Measurements from ENCODE around the gene SYNGR1. TPM values are rescaled to one million over a fixed set of nuclear protein-coding genes. Genes with fewer than 3 reads are reported as not detected.
A peak's percentile ranks its signal among the peaks of the same experiment; 100 is the strongest.
"Not testable (repeated sequence)": the region's sequence is repeated elsewhere in the genome, so short reads cannot be mapped to it uniquely, and the experiment has no call there.

The SYNGR1 gene
- polyA plus RNA-seq, 2 donors: 32.5 to 39.8 TPM

- 94 to 100% methylated on average over 1 of the region's 1 CpG for whole genome bisulfite sequencing, 2 donors
- H3K27me3 ChIP-seq (ENCODE audit: control insufficient read depth in 1 of 2, insufficient read depth in 2 of 2, low read length in 2 of 2); H3K27ac ChIP-seq (ENCODE audit: low read depth in 2 of 2, low read length in 1 of 2); H3K4me1 ChIP-seq (ENCODE audit: control insufficient read depth in 2 of 2, insufficient read depth in 2 of 2, low read length in 1 of 2); H3K4me3 ChIP-seq (ENCODE audit: low read depth in 1 of 2, low read length in 2 of 2); H3K36me3 ChIP-seq (ENCODE audit: control insufficient read depth in 2 of 2, insufficient read depth in 2 of 2, low read length in 1 of 2); H3K9me3 ChIP-seq (ENCODE audit: control insufficient read depth in 2 of 2, insufficient read depth in 1 of 2, low read depth in 1 of 2, low read length in 1 of 2): not testable (repeated sequence)
These were observed 19.2 kb upstream of the SYNGR1 start for GRCh38 chr22:39330553-39330952.

GRCh38 chr22:39332441-39333064, 17.2 kb upstream of the SYNGR1 start:
- H3K27ac ChIP-seq (ENCODE audit: low read depth in 2 of 2, low read length in 1 of 2): no peak overlapping the region

GRCh38 chr22:39336411-39336810, 13.4 kb upstream of the SYNGR1 start:
- WGBS, 2 donors: 84 to 91% methylated on average over 5 of the region's 5 CpGs
- no peaks in the 10 kb centered on the region for H3K36me3 ChIP-seq (ENCODE audit: control insufficient read depth in 2 of 2, insufficient read depth in 2 of 2, low read length in 1 of 2)
- no peak overlapping the region for H3K27ac ChIP-seq (ENCODE audit: low read depth in 2 of 2, low read length in 1 of 2)
- H3K4me1 ChIP-seq (ENCODE audit: control insufficient read depth in 2 of 2, insufficient read depth in 2 of 2, low read length in 1 of 2): no peaks in the 10 kb centered on the region
- no peaks in the 10 kb centered on the region for H3K9me3 ChIP-seq (ENCODE audit: control insufficient read depth in 2 of 2, insufficient read depth in 1 of 2, low read depth in 1 of 2, low read length in 1 of 2)
- H3K27me3 ChIP-seq (ENCODE audit: control insufficient read depth in 1 of 2, insufficient read depth in 2 of 2, low read length in 2 of 2): no peaks in the 10 kb centered on the region
- no peak overlapping the region for H3K4me3 ChIP-seq (ENCODE audit: low read depth in 1 of 2, low read length in 2 of 2)

More at GRCh38 chr22:39332441-39333064, 17.2 kb upstream of the SYNGR1 start:
- WGBS, 2 donors: 42 to 71% methylated on average over 5 of the region's 5 CpGs
- Histone ChIP-seq H3K36me3 (ENCODE audit: control insufficient read depth in 2 of 2, insufficient read depth in 2 of 2, low read length in 1 of 2) (no peaks in the 10 kb centered on the region), H3K4me3 (ENCODE audit: low read depth in 1 of 2, low read length in 2 of 2) (no peak overlapping the region), H3K4me1 (ENCODE audit: control insufficient read depth in 2 of 2, insufficient read depth in 2 of 2, low read length in 1 of 2) (no peaks in the 10 kb centered on the region), H3K9me3 (ENCODE audit: control insufficient read depth in 2 of 2, insufficient read depth in 1 of 2, low read depth in 1 of 2, low read length in 1 of 2) (no peaks in the 10 kb centered on the region), H3K27me3 (ENCODE audit: control insufficient read depth in 1 of 2, insufficient read depth in 2 of 2, low read length in 2 of 2) (no peaks in the 10 kb centered on the region)

GRCh38 chr22:39339775-39340174, 10.0 kb upstream of the SYNGR1 start:
- not testable (repeated sequence) for H3K4me1 ChIP-seq (ENCODE audit: control insufficient read depth in 2 of 2, insufficient read depth in 2 of 2, low read length in 1 of 2); H3K4me3 ChIP-seq (ENCODE audit: low read depth in 1 of 2, low read length in 2 of 2); H3K36me3 ChIP-seq (ENCODE audit: control insufficient read depth in 2 of 2, insufficient read depth in 2 of 2, low read length in 1 of 2); H3K27ac ChIP-seq (ENCODE audit: low read depth in 2 of 2, low read length in 1 of 2); H3K9me3 ChIP-seq (ENCODE audit: control insufficient read depth in 2 of 2, insufficient read depth in 1 of 2, low read depth in 1 of 2, low read length in 1 of 2); H3K27me3 ChIP-seq (ENCODE audit: control insufficient read depth in 1 of 2, insufficient read depth in 2 of 2, low read length in 2 of 2)
- WGBS, 2 donors: 73 to 78% methylated on average over 7 of the region's 7 CpGs

- no peaks in the 10 kb centered on the region for H3K27me3 ChIP-seq (ENCODE audit: control insufficient read depth in 1 of 2, insufficient read depth in 2 of 2, low read length in 2 of 2)
- 84 to 88% methylated on average over 3 of the region's 3 CpGs for WGBS, 2 donors
- H3K4me1 ChIP-seq (ENCODE audit: control insufficient read depth in 2 of 2, insufficient read depth in 2 of 2, low read length in 1 of 2): no peaks in the 10 kb centered on the region
- H3K36me3 ChIP-seq (ENCODE audit: control insufficient read depth in 2 of 2, insufficient read depth in 2 of 2, low read length in 1 of 2): no peaks in the 10 kb centered on the region
- H3K4me3 ChIP-seq (ENCODE audit: low read depth in 1 of 2, low read length in 2 of 2): no peak overlapping the region
- H3K27ac ChIP-seq (ENCODE audit: low read depth in 2 of 2, low read length in 1 of 2): no peak overlapping the region
- H3K9me3 ChIP-seq (ENCODE audit: control insufficient read depth in 2 of 2, insufficient read depth in 1 of 2, low read depth in 1 of 2, low read length in 1 of 2): no peaks in the 10 kb centered on the region
These were observed 8.6 kb upstream of the SYNGR1 start for GRCh38 chr22:39341179-39341578.

GRCh38 chr22:39343259-39344045, 6.3 kb upstream of the SYNGR1 start:
- WGBS, 2 donors: 23 to 25% methylated on average over 15 of the region's 15 CpGs
- no peaks in the 10 kb centered on the region for H3K27me3 ChIP-seq (ENCODE audit: control insufficient read depth in 1 of 2, insufficient read depth in 2 of 2, low read length in 2 of 2)
- no peaks in the 10 kb centered on the region for H3K36me3 ChIP-seq (ENCODE audit: control insufficient read depth in 2 of 2, insufficient read depth in 2 of 2, low read length in 1 of 2)
- no peaks in the 10 kb centered on the region for H3K4me1 ChIP-seq (ENCODE audit: control insufficient read depth in 2 of 2, insufficient read depth in 2 of 2, low read length in 1 of 2)
- no peaks in the 10 kb centered on the region for H3K9me3 ChIP-seq (ENCODE audit: control insufficient read depth in 2 of 2, insufficient read depth in 1 of 2, low read depth in 1 of 2, low read length in 1 of 2)
- no peak overlapping the region for H3K27ac ChIP-seq (ENCODE audit: low read depth in 2 of 2, low read length in 1 of 2)
- H3K4me3 ChIP-seq (ENCODE audit: low read depth in 1 of 2, low read length in 2 of 2): no peak overlapping the region

- no peaks in the 10 kb centered on the region for H3K36me3 ChIP-seq (ENCODE audit: control insufficient read depth in 2 of 2, insufficient read depth in 2 of 2, low read length in 1 of 2)
- H3K4me1 ChIP-seq (ENCODE audit: control insufficient read depth in 2 of 2, insufficient read depth in 2 of 2, low read length in 1 of 2): peaks cover 0 to 3% of the 10 kb centered on the region in 2 donors
- H3K27me3 ChIP-seq (ENCODE audit: control insufficient read depth in 1 of 2, insufficient read depth in 2 of 2, low read length in 2 of 2): no peaks in the 10 kb centered on the region
- WGBS, 2 donors: 70% methylated on average over 8 of the region's 8 CpGs
- no peak overlapping the region for H3K27ac ChIP-seq (ENCODE audit: low read depth in 2 of 2, low read length in 1 of 2)
- no peak overlapping the region for H3K4me3 ChIP-seq (ENCODE audit: low read depth in 1 of 2, low read length in 2 of 2)
- H3K9me3 ChIP-seq (ENCODE audit: control insufficient read depth in 2 of 2, insufficient read depth in 1 of 2, low read depth in 1 of 2, low read length in 1 of 2): no peaks in the 10 kb centered on the region
These were observed 5.8 kb upstream of the SYNGR1 start for GRCh38 chr22:39344046-39344390.

GRCh38 chr22:39345231-39345630, 4.6 kb upstream of the SYNGR1 start:
- H3K9me3 ChIP-seq (ENCODE audit: control insufficient read depth in 2 of 2, insufficient read depth in 1 of 2, low read depth in 1 of 2, low read length in 1 of 2): no peaks in the 10 kb centered on the region
- H3K4me3 ChIP-seq (ENCODE audit: low read depth in 1 of 2, low read length in 2 of 2): no peak overlapping the region
- H3K27ac ChIP-seq (ENCODE audit: low read depth in 2 of 2, low read length in 1 of 2): no peak overlapping the region
- no peaks in the 10 kb centered on the region for H3K27me3 ChIP-seq (ENCODE audit: control insufficient read depth in 1 of 2, insufficient read depth in 2 of 2, low read length in 2 of 2)
- peaks cover 0 to 6% of the 10 kb centered on the region in 2 donors for H3K4me1 ChIP-seq (ENCODE audit: control insufficient read depth in 2 of 2, insufficient read depth in 2 of 2, low read length in 1 of 2)
- 94 to 97% methylated on average over 4 of the region's 4 CpGs for WGBS, 2 donors
- no peaks in the 10 kb centered on the region for H3K36me3 ChIP-seq (ENCODE audit: control insufficient read depth in 2 of 2, insufficient read depth in 2 of 2, low read length in 1 of 2)

GRCh38 chr22:39348909-39349505, 784 bp upstream of the SYNGR1 start:
- WGBS, 2 donors: 16 to 17% methylated on average over 11 of the region's 11 CpGs
- Histone ChIP-seq H3K27ac (ENCODE audit: low read depth in 2 of 2, low read length in 1 of 2) (peak overlapping the region; percentile 88 to 92), H3K36me3 (ENCODE audit: control insufficient read depth in 2 of 2, insufficient read depth in 2 of 2, low read length in 1 of 2) (no peaks in the 10 kb centered on the region), H3K9me3 (ENCODE audit: control insufficient read depth in 2 of 2, insufficient read depth in 1 of 2, low read depth in 1 of 2, low read length in 1 of 2) (no peaks in the 10 kb centered on the region), H3K4me3 (ENCODE audit: low read depth in 1 of 2, low read length in 2 of 2) (peak overlapping the region; percentile 52 to 89), H3K4me1 (ENCODE audit: control insufficient read depth in 2 of 2, insufficient read depth in 2 of 2, low read length in 1 of 2) (peaks cover 6 to 27% of the 10 kb centered on the region in 2 donors), H3K27me3 (ENCODE audit: control insufficient read depth in 1 of 2, insufficient read depth in 2 of 2, low read length in 2 of 2) (no peaks in the 10 kb centered on the region)

Measured in esophagus (tissue), 2 donors.